ENCODE data around the gene KDM6B. TPM values are rescaled to one million over a fixed set of nuclear protein-coding genes. Genes with fewer than 3 reads are reported as not detected.

KDM6B gene
- total and polyA plus RNA-seq, 9 of the 15 experiments (the other 6 are each of a cell fraction or from before 2014, with no cell fraction given), result 0.01 to 22.9 (median 2.2) TPM

- TF ChIP-seq SMAD3 (CRISPR knock-in tag; conservative IDR thresholded peaks at IDR 0.05) (no peak), HDAC1 (IDR thresholded peaks at IDR 0.05) (peak in 1 of 2 experiments; percentile 49; a peak in 1 of 4 replicates), ZNF3 (CRISPR knock-in tag; IDR thresholded peaks at IDR 0.05) (no peak), MAZ (CRISPR knock-in tag; conservative IDR thresholded peaks at IDR 0.05 in 1 of 2, IDR thresholded peaks at IDR 0.05 in 1 of 2) (peak; percentile 29 to 56; a peak in 1 of 4 replicates), PHB (CRISPR knock-in tag; IDR thresholded peaks at IDR 0.05) (no peak), ZBTB1 (CRISPR knock-in tag; IDR thresholded peaks at IDR 0.05; ENCODE audit: borderline replicate concordance, low read depth) (peak; percentile 90; the same call in 1 of the 2 replicates), RBM14 (IDR thresholded peaks at IDR 0.05; ENCODE audit: borderline replicate concordance, insufficient read depth, low read depth, low read length) (no peak), AFF1 (IDR thresholded peaks at IDR 0.05; ENCODE audit: low read depth in 1 of 2, partially characterized antibody in 2 of 2) (peak in 1 of 2 experiments; percentile 96), IRF9 (tag; IDR thresholded peaks at IDR 0.05) (no peak), FOXK2 (conservative IDR thresholded peaks at IDR 0.05 in 1 of 2, IDR thresholded peaks at IDR 0.05 in 1 of 2; ENCODE audit: low read depth in 2 of 2) (peak; percentile 45 to 58; a peak in 2 of 4 replicates), YY1 (IDR thresholded peaks at IDR 0.05; ENCODE audit: borderline replicate concordance in 1 of 3, control insufficient read depth in 1 of 3, extremely low read depth in 1 of 3, insufficient read depth in 3 of 3, insufficient read length in 1 of 3, insufficient replicate concordance in 2 of 3, low read depth in 1 of 3, low read length in 2 of 3) (peak; percentile 51 to 90 (median 87)), BRF2 (IDR thresholded peaks at IDR 0.05; ENCODE audit: borderline replicate concordance, insufficient read depth, insufficient read length) (no peak), BACH1 (tag; IDR thresholded peaks at IDR 0.05) (peak; percentile 45), ZNF589 (CRISPR knock-in tag; IDR thresholded peaks at IDR 0.05; ENCODE audit: low read depth) (no peak), E2F6 (IDR thresholded peaks at IDR 0.05; ENCODE audit: borderline replicate concordance in 1 of 2, extremely low read depth in 1 of 2, insufficient read depth in 1 of 2, insufficient read length in 1 of 2, low read depth in 1 of 2, low read length in 1 of 2, poor library complexity in 1 of 2, severe bottlenecking in 1 of 2) (peak; percentile 66 to 79), ZNF282 (CRISPR knock-in tag; IDR thresholded peaks at IDR 0.05) (no peak)
Measured at GRCh38 chr17:7856811-7857712, 23.0 kb downstream of the KDM6B start, which contains the start of gene NAA38 (continued).

All from K562 (cell line).